ENCODE results near the gene MAP4K4. TPM values are rescaled to one million over a fixed set of nuclear protein-coding genes. Genes with fewer than 3 reads are reported as not detected.

The MAP4K4 gene
- total RNA-seq, 1 experiment from 2014 or later: 252 TPM

DNA sequence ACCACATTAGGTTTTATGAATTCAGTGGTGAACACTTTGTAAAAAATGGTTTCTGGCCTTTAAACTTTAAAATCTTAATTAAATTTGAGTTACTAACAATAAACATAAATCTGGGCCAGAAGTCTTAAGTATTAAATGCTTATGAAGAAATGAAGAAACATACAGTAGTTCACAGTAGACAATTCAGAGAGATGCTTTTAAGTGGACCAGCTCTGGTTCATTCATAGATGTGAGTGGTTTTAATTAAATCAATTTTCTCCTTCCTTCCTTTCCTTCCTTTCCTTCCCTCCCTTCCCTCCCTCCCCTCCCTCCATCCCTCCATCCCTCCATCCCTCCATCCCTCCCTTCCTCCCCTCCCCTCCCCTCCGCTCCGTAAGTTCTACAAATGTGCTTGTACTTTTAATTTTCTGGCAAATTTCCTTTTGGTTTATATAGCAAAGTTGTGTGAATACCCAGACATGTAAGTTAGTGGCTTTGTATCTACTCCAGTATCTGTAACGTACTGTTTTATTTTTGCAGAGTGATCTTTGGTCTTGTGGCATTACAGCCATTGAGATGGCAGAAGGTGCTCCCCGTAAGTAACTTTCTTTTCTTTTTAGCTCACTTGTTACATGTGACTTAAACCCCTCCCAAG lies 136.5 kb downstream of the MAP4K4 start:
- no peak for DNase-seq (ENCODE audit: low read depth)

DNA sequence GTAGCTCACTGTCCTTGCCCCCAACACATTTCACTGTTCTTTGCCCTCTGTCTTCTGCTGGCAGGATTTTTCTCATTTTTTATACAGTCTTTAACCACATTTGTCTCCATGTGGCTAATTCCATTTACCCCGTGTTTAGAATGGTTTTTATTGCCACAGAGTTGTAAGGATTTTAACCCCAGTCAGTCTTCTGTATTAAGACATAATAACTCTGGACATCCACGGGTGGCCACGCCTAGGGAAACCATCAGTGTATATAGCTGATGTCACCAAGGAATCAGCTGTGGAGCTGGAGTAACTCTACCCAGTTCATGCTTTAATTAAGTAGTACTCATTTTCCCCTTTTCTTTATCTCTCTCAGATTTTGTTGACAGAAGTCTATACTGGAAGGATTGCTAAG lies 139.8 kb downstream of the MAP4K4 start:
- no peak for DNase-seq (ENCODE audit: low read depth)

DNA sequence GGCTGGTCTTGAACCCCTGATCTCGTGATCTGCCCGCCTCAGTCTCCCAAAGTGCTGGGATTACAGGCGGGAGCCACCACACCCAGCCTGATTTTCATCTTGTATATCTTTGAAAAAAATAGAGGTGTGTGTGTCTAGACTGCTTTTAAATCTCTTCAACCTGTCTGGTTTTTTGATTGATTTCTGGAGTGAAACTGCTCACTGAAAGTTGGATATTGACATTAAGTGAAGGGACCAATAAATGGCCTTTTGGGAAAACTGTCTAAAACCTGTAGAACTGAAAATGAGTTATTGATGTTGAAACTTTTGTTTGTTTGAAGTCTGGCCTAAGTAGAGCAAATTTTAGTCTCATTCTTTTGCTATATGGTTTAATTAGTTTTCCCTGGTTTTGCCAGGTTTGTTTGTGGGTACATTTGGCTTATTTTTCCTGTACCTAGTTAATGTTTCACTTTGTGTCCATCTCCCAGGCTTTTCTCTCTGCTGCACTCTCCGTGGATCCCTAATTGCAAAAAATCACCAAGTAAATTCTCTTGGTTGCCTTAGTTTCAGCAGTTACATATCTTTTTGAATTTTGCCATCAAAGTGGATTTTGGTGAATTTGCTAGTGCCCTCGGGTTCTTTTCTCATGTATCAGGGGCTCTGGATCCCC lies 144.3 kb downstream of the MAP4K4 start:
- DNase-seq (ENCODE audit: low read depth): no peak

DNA sequence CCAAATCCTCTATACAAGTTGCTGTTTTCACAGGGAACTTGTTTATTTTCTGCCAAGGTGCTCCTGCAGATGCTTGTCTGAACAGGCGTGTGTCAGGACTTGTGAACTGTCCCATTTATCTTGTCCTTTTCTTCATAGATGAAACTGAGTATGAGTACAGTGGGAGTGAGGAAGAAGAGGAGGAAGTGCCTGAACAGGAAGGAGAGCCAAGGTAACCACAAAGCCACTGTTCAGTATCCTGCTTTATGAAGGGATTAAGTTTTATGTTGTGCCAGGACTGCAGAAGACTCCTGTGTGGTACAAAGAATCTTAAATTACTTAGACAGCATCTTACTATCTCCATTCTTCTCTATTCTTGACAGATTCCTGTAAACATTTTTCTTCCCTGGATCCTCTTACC lies 145.0 kb downstream of the MAP4K4 start:
- DNase-seq (ENCODE audit: low read depth): no peak

DNA sequence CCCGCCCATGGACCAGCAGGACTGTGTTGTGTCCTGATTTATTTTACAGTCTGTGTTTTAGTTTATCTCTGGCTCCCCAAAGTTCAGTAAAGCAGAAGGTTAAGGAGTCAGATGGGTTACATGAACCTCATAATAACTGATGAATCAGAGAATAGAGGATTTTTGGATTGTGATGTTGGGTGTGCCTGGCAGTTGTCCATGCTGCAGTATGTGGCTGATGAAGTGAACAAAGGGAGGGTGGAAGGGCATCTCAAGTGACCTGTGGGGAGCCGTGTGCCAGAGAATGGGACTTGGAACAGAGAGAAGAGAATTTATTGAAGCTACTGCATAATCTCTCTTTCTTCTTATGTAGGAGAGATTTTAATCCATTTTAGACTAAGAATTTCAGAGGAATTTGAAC lies 145.5 kb downstream of the MAP4K4 start:
- DNase-seq (ENCODE audit: low read depth): peak; percentile 86

DNA sequence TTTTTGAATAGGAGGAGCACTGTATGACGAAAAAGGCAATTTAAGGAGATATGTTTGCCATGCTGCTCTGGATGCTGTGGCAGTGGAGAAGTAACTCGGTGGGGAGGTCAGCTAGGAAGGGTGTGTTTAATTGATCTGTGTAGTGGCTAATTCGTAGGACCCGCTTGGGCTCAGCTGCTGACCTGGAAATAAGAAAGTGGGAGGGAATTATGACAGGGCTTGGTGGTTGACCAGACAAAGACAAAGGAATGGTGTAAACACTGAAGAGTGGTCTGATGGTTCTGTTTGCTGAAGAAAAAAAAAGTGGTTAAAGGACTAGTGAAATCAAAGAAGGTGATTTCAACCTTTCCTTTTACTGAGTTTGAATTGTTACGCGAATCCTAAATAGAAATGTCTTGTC lies 146.0 kb downstream of the MAP4K4 start:
- peak; percentile 35 for DNase-seq (ENCODE audit: low read depth)

DNA sequence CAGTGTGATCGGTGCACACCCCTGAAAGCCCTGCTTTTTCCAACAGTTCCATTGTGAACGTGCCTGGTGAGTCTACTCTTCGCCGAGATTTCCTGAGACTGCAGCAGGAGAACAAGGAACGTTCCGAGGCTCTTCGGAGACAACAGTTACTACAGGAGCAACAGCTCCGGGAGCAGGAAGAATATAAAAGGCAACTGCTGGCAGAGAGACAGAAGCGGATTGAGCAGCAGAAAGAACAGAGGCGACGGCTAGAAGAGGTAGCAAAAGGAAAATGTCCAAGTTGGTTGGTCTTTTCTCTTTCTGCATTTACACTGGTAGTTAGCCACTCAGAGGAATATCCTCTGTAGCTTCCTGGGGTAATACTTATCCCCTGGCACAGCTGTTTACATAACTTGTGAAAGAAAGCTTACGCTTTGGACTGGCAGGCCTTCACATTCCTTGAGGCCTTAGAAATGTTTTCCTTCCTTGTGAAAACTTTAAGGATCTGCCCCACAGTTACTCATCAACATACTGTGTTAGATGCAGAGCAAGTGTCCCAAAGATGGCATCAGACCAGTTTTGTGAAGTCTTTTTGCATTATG lies 146.6 kb downstream of the MAP4K4 start:
- peak; percentile 84 for DNase-seq (ENCODE audit: low read depth)

DNA sequence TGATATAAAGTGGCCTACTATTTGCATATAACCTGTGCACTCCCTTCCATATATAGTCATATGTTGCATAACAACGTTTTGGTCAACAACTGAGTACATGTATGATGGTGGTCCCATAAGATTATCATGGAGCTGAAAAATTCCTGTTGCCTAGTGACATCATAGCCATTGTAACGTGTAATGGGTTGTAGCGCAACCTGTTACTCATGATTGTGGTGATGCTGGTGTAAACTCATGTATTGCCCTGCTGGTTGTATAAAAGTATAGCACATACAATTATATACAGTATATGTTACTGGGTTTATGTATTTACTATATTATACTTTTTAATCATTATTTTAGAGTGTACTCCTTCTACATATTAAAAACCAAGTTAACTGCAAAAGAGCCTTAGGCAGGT lies 149.5 kb downstream of the MAP4K4 start:
- no peak for DNase-seq (ENCODE audit: low read depth)

DNA sequence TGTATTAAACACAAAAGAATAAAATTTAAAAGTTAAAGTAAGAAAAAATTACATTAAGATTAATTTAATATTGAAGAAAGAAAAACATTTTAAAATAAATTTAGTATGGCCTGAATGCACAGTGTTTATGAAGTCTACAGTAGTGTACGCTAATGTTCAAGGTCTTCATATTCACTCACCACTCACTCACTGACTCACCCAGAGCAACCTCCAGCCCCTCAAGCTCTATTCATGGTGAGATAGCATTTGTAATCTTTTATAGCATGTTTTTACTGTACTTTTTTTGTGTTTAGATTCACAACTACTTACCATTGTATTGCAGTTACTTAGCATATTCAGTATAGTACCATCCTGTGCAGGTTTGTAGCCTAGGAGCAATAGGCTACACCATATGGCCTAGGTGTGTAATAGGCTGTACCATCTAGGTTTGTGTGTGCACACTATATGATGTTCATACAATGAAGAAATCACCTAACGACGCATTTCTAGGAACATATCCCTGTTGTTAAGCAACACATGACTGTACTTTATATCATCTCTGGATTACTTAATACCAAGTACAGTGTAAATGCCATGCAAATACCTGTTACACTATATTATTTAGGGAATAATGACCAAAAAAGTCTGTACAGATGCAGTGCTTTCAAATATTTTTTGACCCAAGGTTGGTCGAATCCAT lies 150.3 kb downstream of the MAP4K4 start:
- DNase-seq (ENCODE audit: low read depth): no peak

DNA sequence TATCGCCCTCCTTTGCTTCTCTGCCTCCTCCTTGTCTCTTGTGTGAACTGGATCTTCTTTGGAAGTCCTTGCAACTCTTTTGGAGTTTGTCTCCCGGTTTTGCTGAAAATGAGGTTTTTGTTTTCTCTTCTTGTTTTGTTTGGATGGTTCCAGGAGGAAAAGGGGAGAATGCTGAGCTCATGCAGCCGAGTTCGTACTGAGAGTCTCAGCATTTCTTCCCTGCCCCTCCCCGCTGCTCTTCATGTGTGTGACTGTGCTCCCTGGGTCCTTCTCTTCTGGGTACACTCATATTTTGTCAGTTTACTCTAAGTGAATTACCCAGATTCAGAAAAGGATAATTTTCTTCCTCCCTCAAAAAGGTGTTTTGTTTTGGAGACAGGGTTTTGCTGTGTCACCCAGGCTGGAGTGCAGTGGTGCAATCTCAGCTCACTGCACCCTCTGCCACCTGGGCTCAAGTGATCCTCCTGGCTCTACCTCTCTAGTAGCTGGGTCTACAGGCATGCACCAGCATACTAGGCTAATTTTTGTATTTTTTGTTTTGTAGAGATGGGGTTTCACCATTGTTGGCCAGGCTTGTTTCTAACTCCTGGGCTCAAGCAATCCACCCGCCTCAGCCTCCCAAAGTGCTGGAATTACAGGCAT lies 151.4 kb downstream of the MAP4K4 start:
- no peak for DNase-seq (ENCODE audit: low read depth)

DNA sequence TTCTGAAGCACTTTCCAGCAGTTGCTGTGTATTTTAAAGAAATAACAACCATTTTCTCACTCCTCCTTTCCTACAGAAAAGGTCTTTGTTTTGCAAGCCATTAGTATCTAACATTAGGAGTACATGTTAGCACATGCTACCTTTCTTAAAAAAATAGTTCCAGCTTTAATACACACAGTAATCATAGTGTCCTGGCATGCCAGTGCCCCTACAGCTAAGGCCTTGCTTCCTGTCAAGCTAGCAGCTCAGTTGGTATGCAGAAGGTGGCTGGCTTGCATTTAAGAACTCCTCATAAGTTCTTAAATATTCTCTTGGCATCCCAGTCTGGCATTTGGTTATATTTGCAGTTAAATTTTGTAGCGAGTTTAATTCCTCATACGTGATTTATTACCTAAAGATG lies 152.9 kb downstream of the MAP4K4 start:
- DNase-seq (ENCODE audit: low read depth): no peak

DNA sequence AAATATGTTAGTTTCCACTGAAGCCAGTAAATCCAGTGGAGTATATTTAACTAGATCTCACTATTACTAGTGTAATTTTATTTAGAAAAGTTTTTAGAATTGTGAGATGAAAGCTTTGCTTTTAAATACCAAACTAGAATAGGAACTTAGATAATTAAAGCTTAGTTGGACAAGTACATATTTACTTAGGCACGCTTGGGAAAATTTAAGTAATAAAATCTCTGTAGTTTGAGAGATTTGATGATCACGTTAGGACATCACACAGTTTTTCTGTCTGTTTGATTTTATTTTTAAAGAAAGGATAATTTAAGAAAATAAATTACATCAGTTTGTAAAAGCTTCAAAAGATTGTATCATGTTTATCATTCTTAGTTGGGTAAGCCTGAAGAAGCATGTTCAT lies 153.5 kb downstream of the MAP4K4 start:
- no peak for DNase-seq (ENCODE audit: low read depth)

DNA sequence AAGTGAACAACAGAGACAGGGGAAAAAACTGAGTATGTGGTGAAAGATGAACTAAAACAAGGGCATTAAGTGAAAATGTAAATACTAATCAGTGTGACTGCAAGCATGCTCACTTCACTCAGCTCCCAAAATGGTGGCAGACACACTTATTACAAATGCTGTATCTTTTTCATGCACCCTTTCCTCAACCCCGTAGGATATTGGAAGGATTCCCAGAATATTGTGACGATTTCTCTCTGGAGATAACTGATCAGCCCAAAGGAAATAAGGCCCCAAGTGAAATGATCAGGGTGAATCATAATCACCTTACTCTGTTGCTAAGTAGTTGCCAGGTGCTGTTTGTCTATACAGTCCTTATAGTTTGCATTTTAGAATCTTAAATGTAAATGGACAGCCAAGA lies 155.3 kb downstream of the MAP4K4 start:
- no peak for DNase-seq (ENCODE audit: low read depth)

DNA sequence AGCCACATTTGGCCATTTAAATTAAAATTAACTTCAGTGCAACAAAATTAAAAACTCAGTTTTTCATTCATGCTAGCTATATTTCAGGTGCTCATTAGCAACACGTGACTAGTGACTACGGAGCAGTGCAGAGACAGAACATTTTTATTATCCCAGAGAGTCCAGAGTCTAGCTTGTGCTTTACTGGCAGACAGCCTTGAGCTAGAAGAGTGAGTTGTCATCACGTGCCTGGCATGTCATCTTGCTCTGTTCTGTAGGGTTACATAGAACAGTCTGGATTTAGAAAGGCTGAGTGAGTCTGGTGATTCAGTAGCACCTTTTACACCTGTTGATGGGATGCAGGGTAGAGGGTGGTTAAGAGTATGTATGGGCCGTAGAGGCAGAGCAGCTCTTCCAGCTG lies 157.4 kb downstream of the MAP4K4 start:
- DNase-seq (ENCODE audit: low read depth): no peak

DNA sequence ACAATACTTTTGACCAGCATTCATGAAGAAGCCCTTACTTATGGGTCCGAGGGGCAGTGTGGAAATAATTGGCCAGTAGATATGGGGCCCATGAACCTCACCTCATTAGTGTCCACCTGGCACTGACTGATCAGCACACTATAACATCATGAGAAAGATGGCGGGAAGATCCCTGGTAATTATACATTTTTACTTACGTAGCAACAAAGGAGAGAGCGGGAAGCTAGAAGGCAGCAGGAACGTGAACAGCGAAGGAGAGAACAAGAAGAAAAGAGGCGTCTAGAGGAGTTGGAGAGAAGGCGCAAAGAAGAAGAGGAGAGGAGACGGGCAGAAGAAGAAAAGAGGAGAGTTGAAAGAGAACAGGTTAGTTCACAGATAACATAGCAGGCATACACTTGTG lies 158.3 kb downstream of the MAP4K4 start:
- no peak for DNase-seq (ENCODE audit: low read depth)

DNA sequence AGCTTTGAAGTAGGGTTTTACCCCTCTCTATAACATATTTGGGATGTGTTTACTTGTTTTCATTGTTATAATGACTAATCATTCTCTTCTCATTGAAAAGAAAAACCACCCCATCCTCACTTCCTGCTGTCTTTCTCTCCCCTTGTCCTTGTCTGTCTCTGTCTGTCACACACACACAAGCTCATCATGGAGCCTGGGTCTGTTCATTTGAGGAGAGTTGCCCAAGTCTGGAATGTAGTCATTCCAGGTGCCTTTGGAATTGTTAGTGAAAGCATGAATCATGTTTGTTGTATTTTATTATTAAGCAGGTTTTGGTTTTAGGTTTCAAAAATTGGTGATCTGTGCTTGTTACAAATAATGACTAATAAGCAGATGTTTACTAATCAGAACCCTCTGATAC lies 160.7 kb downstream of the MAP4K4 start:
- DNase-seq (ENCODE audit: low read depth): peak; percentile 67

DNA sequence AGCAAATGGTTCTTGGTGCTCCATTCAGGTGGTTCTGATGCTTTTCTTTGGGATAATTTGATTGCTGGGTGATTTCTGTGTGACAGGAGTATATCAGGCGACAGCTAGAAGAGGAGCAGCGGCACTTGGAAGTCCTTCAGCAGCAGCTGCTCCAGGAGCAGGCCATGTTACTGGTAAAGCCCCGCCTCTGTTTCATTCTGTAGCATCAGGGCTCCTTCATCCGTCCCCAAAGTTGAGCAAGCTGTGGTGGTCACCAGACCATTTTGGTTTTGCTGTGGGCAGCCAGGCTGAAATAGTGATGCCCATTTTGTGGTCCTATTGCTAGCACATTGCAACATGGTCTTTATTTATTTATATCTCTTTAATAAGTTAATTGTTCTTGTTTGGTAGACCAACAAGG lies 161.4 kb downstream of the MAP4K4 start:
- peak; percentile 43 for DNase-seq (ENCODE audit: low read depth)

DNA sequence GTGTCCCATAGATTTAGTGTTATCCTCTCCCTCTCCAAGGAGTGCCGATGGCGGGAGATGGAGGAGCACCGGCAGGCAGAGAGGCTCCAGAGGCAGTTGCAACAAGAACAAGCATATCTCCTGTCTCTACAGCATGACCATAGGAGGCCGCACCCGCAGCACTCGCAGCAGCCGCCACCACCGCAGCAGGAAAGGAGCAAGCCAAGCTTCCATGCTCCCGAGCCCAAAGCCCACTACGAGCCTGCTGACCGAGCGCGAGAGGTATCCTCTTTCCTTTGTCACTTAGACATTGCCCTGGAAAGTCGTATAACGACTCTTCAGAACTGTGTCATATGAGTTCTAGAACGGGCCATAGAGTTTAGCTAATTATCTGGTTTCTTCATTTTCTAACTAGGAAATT lies 162.1 kb downstream of the MAP4K4 start:
- no peak for DNase-seq (ENCODE audit: low read depth)

DNA sequence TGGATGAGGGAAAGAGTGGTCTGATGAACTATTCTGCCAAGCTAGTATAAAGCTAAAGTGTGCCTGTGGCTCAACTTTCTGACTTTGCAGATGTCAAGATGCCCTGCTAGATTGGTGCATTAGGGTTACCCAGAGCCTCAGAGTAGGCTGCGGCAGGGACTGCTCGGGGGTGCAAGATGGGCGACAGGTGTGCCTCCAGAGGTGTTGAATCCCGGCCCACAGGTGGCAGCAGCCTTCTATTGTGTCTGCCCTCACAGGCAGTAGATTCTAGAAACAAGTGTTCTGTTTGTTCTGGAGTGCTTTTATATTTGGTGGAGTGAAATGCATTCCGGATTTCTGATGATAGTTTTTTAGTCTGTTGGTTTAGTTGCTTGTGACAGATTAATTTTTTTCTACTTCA lies 162.7 kb downstream of the MAP4K4 start:
- no peak for DNase-seq (ENCODE audit: low read depth)

DNA sequence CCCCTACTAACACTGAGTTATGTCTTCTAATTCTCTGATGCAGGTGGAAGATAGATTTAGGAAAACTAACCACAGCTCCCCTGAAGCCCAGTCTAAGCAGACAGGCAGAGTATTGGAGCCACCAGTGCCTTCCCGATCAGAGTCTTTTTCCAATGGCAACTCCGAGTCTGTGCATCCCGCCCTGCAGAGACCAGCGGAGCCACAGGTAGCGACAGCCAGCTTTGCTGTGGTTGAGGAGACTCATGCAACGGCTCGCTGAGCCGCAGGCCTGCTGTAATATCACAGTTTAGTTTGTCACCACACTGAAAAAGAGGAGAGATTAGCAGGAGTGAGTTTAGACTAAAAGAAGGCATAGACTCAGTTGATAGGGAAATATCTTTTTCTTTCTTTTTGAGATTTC lies 163.3 kb downstream of the MAP4K4 start:
- no peak for DNase-seq (ENCODE audit: low read depth)

DNA sequence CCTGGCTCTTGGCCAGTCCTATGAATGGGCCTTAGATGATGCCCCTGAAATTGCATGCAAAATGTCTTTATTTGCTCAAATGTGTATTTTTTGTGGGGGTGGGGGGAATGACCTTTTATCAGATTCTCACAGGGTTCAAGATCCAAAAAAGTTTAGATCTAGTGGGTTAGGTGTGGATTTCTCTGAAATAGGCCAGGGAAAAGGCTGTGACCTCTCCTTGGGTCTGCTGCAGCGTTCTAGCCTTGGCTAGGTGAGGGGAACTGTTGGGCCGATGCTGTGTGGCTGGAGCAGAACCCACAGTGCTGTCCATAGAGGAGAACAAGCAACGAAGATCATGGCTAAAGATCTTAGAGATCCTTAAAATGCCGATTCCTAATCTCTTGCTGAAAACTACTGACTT lies 163.9 kb downstream of the MAP4K4 start:
- DNase-seq (ENCODE audit: low read depth): no peak

DNA sequence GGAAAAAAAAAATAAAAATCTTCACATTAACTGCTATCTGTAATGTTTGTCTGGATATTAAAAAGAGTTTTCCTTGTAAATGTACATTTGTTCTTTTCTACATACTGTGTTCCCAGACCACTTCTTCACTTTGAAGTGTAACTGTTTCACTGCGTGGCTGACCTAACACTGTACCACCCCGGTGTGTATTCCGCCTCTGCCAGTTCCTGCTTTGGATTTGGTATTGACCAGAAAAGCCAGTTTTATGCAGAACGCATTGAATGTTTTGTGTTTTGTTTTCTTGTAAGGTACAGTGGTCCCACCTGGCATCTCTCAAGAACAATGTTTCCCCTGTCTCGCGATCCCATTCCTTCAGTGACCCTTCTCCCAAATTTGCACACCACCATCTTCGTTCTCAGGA lies 166.0 kb downstream of the MAP4K4 start:
- no peak for DNase-seq (ENCODE audit: low read depth)

All from LHCN-M2 (cell line).